HepG2 (cell line): ENCODE data around the gene FCRLA. TPM values are rescaled to one million over a fixed set of nuclear protein-coding genes. Genes with fewer than 3 reads are reported as not detected.

Experiments used
- AKAP8 ChIP-seq: sonication (generic); formaldehyde crosslinking; IDR thresholded peaks from 2 replicates; pipeline ENCODE4 v1.5.1; 2020; ENCODE audit warnings: mild to moderate bottlenecking, missing genetic modification reagents
- ATRX ChIP-seq: sonication (generic); formaldehyde crosslinking; IDR thresholded peaks from 2 replicates; pipeline ENCODE4 v1.4.0; 2020; ENCODE audit warnings: missing genetic modification reagents, borderline replicate concordance
- BATF2 ChIP-seq: sonication (generic); formaldehyde crosslinking; IDR thresholded peaks from 2 replicates; pipeline ENCODE4 v1.8.0; 2022; ENCODE audit warnings: mild to moderate bottlenecking, missing genetic modification reagents, moderate library complexity
- BCL3 ChIP-seq: sonication (generic); formaldehyde crosslinking; IDR thresholded peaks from 2 replicates; pipeline ENCODE4 v1.5.1; 2020; ENCODE audit warnings: mild to moderate bottlenecking, missing genetic modification reagents, moderate library complexity
- CBX1 ChIP-seq: IDR thresholded peaks from one replicate; pipeline ENCODE4 v1.6.1; 2016; ENCODE audit warnings: antibody characterized with exemption, low read depth
- CREM ChIP-seq, 2 experiments: sonication (generic) in 1 of 2; formaldehyde crosslinking in 1 of 2; IDR thresholded peaks; 2 replicates each; pipeline versions ENCODE4 v1.4.0 to v1.6.1; 2016 to 2020; ENCODE audit warnings: antibody characterized with exemption in 1 of 2, mild to moderate bottlenecking in 1 of 2, missing genetic modification reagents in 1 of 2
- GRHL1 ChIP-seq: sonication (generic); formaldehyde crosslinking; conservative IDR thresholded peaks from 2 replicates; pipeline ENCODE4 v1.8.0; 2022; ENCODE audit warnings: missing genetic modification reagents
- HMG20B ChIP-seq: conservative IDR thresholded peaks from 2 replicates; pipeline ENCODE4 v1.6.1; 2016; ENCODE audit warnings: missing genetic modification reagents, missing compliant biosample characterization
- KDM4B ChIP-seq: sonication (generic); formaldehyde crosslinking; IDR thresholded peaks from 2 replicates; pipeline ENCODE4 v1.4.0; 2020; ENCODE audit warnings: missing genetic modification reagents
- MATR3 ChIP-seq: sonication (generic); formaldehyde crosslinking; IDR thresholded peaks from 2 replicates; pipeline ENCODE4 v1.4.0; 2020; ENCODE audit warnings: missing genetic modification reagents
- MEIS2 ChIP-seq: sonication (generic); formaldehyde crosslinking; IDR thresholded peaks from 2 replicates; pipeline ENCODE4 v1.9.0; 2021; ENCODE audit warnings: mild to moderate bottlenecking, missing genetic modification reagents
- NKX3-1 ChIP-seq: sonication (generic); formaldehyde crosslinking; IDR thresholded peaks from 2 replicates; pipeline ENCODE4 v1.5.0; 2020; ENCODE audit warnings: missing genetic modification reagents
- PRDM15 ChIP-seq: sonication (generic); formaldehyde crosslinking; IDR thresholded peaks from 2 replicates; pipeline ENCODE4 v1.4.0; 2020; ENCODE audit warnings: missing genetic modification reagents
- SETDB1 ChIP-seq: sonication (generic); formaldehyde crosslinking; IDR thresholded peaks from 2 replicates; pipeline ENCODE4 v1.5.1; 2020; ENCODE audit warnings: missing genetic modification reagents, mild to moderate bottlenecking, borderline replicate concordance
- STAT5B ChIP-seq: sonication (generic); formaldehyde crosslinking; IDR thresholded peaks from 2 replicates; pipeline ENCODE4 v1.4.0; 2020; ENCODE audit warnings: missing genetic modification reagents
- TEAD2 ChIP-seq: sonication (generic); formaldehyde crosslinking; IDR thresholded peaks from 2 replicates; pipeline ENCODE4 v1.9.0; 2021; ENCODE audit warnings: missing genetic modification reagents
- TFAP4 ChIP-seq: sonication (generic); IDR thresholded peaks from 2 replicates; pipeline ENCODE4 v1.6.1; 2016; ENCODE audit warnings: low read depth, borderline replicate concordance
- ZBTB21 ChIP-seq: sonication (generic); formaldehyde crosslinking; IDR thresholded peaks from 2 replicates; pipeline ENCODE4 v1.4.0; 2020; ENCODE audit warnings: missing genetic modification reagents
- ZNF256 ChIP-seq: sonication (generic); formaldehyde crosslinking; conservative IDR thresholded peaks from 2 replicates; pipeline ENCODE4 v1.4.0; 2020; ENCODE audit warnings: missing genetic modification reagents
- ZNF670 ChIP-seq: sonication (generic); formaldehyde crosslinking; IDR thresholded peaks from 2 replicates; pipeline ENCODE4 v1.8.0; 2022; ENCODE audit warnings: mild to moderate bottlenecking, missing genetic modification reagents, borderline replicate concordance
- ZNF747 ChIP-seq: sonication (generic); formaldehyde crosslinking; IDR thresholded peaks from 2 replicates; pipeline ENCODE4 v1.8.1; 2023; ENCODE audit warnings: missing genetic modification reagents, mild to moderate bottlenecking, borderline replicate concordance
- ZNF749 ChIP-seq: sonication (generic); formaldehyde crosslinking; IDR thresholded peaks from 2 replicates; pipeline ENCODE4 v1.8.0; 2022; ENCODE audit warnings: mild to moderate bottlenecking, missing genetic modification reagents, moderate library complexity, borderline replicate concordance
- ZNF761 ChIP-seq: sonication (generic); formaldehyde crosslinking; conservative IDR thresholded peaks from 2 replicates; pipeline ENCODE4 v1.4.0; 2020; ENCODE audit warnings: mild to moderate bottlenecking, missing genetic modification reagents
- ZNF775 ChIP-seq: sonication (generic); formaldehyde crosslinking; IDR thresholded peaks from 2 replicates; pipeline ENCODE4 v1.4.0; 2020; ENCODE audit warnings: missing genetic modification reagents, mild to moderate bottlenecking, moderate library complexity, borderline replicate concordance
- polyA plus RNA-seq, 8 experiments: library from polyadenylated mRNA; depleted of rRNA in 3 of 8; stranded (reverse) in 7 of 8; unstranded in 1 of 8; fragments of >200 nt; fragmentation: Illumina TruSeq in 4 of 8; extraction: Trizol in 4 of 8; gene quantifications; 2 replicates each; pipeline versions ENCODE4 v1.2.1 to v1.2.3, GENCODE V29; 2011 to 2016; ENCODE audit warnings: low read depth in 4 of 8, missing spikeins in 1 of 8, mixed read lengths in 1 of 8; ENCODE audit not compliant: insufficient read depth in 1 of 8
- total RNA-seq, 5 experiments: library from RNA; depleted of rRNA; stranded (reverse); fragments of >200 nt; fragmentation: Illumina TruSeq; extraction: Trizol; gene quantifications; 2 replicates each; pipeline ENCODE4 v1.2.3, GENCODE V29; 2016; ENCODE audit warnings: low read depth in 1 of 5

The FCRLA gene
- total and polyA plus RNA-seq, 2 of the 13 experiments (the other 11 are each of a cell fraction or from before 2014, with no cell fraction given), result not detected

- TF ChIP-seq BATF2 (CRISPR knock-in tag), result no peak
- no peak for TF ChIP-seq ZNF749
- TF ChIP-seq SETDB1 (CRISPR knock-in tag), result no peak
- no peak for TF ChIP-seq MATR3 (CRISPR knock-in tag)
- no peak for TF ChIP-seq ZNF256 (CRISPR knock-in tag)
- no peak for TF ChIP-seq ATRX
- no peak for TF ChIP-seq ZNF747 (CRISPR knock-in tag)
- TF ChIP-seq MEIS2 (CRISPR knock-in tag), result no peak
- TF ChIP-seq PRDM15 (CRISPR knock-in tag), result no peak
- TF ChIP-seq NKX3-1 (CRISPR knock-in tag), result no peak
- no peak for TF ChIP-seq ZNF775 (CRISPR knock-in tag)
- no peak for TF ChIP-seq BCL3 (CRISPR knock-in tag)
- TF ChIP-seq CBX1, result peak; percentile 76
- 0 out of 2 replicates have a peak, but pooled peaks have one; percentile 38 for TF ChIP-seq ZNF761 (CRISPR knock-in tag)
- no peak for TF ChIP-seq ZBTB21 (CRISPR knock-in tag)
- TF ChIP-seq TFAP4, result peak; percentile 58; the same call in 1 of the 2 replicates
- peak; percentile 45; the same call in 1 of the 2 replicates for TF ChIP-seq CREM (IDR thresholded peaks at IDR 0.05)
- no peak for TF ChIP-seq CREM (CRISPR knock-in tag; IDR thresholded peaks at IDR 0.05)
- TF ChIP-seq AKAP8 (CRISPR knock-in tag), result no peak
- no peak for TF ChIP-seq HMG20B
- TF ChIP-seq GRHL1, result no peak
- no peak for TF ChIP-seq ZNF670 (CRISPR knock-in tag)
- TF ChIP-seq TEAD2 (CRISPR knock-in tag), result no peak
- no peak for TF ChIP-seq STAT5B
- TF ChIP-seq KDM4B (CRISPR knock-in tag), result 0 out of 2 replicates have a peak, but pooled peaks have one; percentile 27
These were observed 4.8 kb upstream of the FCRLA start (continued) for GRCh38 chr1:161702250-161702649.
